Middle frontal gyrus (tissue), 1 donor: ENCODE measurements around the gene SNX14.
"Not testable (repeated sequence)": the region's sequence is repeated elsewhere in the genome, so short reads cannot be mapped to it uniquely, and the experiment has no call there.

Experiments
- DNase-seq: peaks from one replicate; pipeline ENCODE4 v3.0.0-alpha.2; 2015; ENCODE audit warnings: low spot score; ENCODE audit errors: extremely low spot score

Gene SNX14

GRCh38 chr6:85593438-85594196 lies at the start of gene SNX14:
SNX14 (minus strand) TSS chr6:85593858; CDS start chr6:85593718, 140 bp downstream.
- DNase-seq = peak; percentile 84

- peak; percentile 96 for DNase-seq
These were observed 49.3 kb upstream of the SNX14 start, which contains the start of gene SYNCRIP for GRCh38 chr6:85642774-85643536. SYNCRIP (minus strand) TSS chr6:85642886; CDS start chr6:85641439, 1,447 bp downstream.

GRCh38 chr6:85641897-85642773 lies 48.5 kb upstream of the SNX14 start:
- DNase-seq = no peak

GRCh38 chr6:85641522-85641896 lies 47.9 kb upstream of the SNX14 start:
- no peak for DNase-seq

GRCh38 chr6:85640821-85641220 lies 47.2 kb upstream of the SNX14 start:
- no peak for DNase-seq

- no peak for DNase-seq
These were observed 43.9 kb upstream of the SNX14 start for GRCh38 chr6:85637579-85637978.

- no peak for DNase-seq
These were observed 38.7 kb upstream of the SNX14 start for GRCh38 chr6:85632164-85632942.

- DNase-seq = not testable (repeated sequence)
These were observed 37.5 kb upstream of the SNX14 start for GRCh38 chr6:85631117-85631516.

- DNase-seq = no peak
These were observed 34.7 kb upstream of the SNX14 start for GRCh38 chr6:85628353-85628752.

- DNase-seq = no peak
These were observed 26.6 kb upstream of the SNX14 start for GRCh38 chr6:85620308-85620707.

- no peak for DNase-seq
These were observed 21.1 kb upstream of the SNX14 start for GRCh38 chr6:85614780-85615179.

GRCh38 chr6:85612690-85613474 lies 19.2 kb upstream of the SNX14 start:
- no peak for DNase-seq

- no peak for DNase-seq
These were observed 16.7 kb upstream of the SNX14 start for GRCh38 chr6:85610182-85610895.

- DNase-seq = no peak
These were observed 8.4 kb upstream of the SNX14 start for GRCh38 chr6:85602100-85602499.

GRCh38 chr6:85600713-85601313 lies 7.2 kb upstream of the SNX14 start:
- DNase-seq = no peak

GRCh38 chr6:85594197-85594930 lies 706 bp upstream of the SNX14 start:
- DNase-seq = no peak

GRCh38 chr6:85592033-85592432 lies 1.6 kb downstream of the SNX14 start:
- no peak for DNase-seq

GRCh38 chr6:85591207-85591606 lies 2.5 kb downstream of the SNX14 start:
- no peak for DNase-seq
